Measurements from ENCODE around the gene DYNLL2. TPM values are rescaled to one million over a fixed set of nuclear protein-coding genes. Genes with fewer than 3 reads are reported as not detected.

Gene DYNLL2
- total RNA-seq, 2 experiments from 2014 or later: 19.1 to 19.4 TPM

DNA sequence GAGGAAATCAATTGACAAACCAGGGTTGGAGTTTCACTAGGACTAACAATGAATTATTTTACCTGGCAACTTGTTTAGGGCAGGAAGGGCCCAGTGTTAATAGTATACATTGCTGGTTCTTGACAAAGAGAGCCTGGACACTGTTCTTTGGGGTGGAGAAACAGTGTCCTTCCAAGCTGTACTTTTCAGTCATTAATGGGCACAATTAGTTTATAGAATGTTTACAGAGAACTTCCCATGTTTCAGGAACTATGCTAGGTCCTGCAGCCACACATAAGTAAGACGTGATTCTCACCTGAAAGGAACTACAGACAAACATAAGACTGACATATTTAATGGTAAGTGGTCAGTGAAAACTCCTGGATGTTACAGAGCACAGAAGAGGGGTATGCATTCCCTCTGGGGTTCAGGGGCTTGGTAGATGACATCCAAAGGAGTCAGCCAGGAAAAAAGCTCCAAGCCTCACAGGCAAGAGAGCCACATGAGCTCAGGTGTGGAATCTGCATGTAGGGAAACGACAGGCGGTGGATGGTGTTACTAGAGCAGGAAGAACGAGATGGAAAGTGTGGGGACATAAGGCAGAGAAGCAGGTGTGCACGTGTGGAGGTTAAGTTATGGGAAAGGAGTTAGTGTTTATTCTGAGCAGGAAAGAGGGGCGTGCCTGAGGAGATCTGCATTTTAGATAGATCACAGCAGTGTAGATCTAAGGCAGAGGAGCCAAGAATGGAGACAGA, 3.8 kb upstream of the DYNLL2 start:
- Mint-ChIP-seq H3K27me3 (ENCODE audit: low read depth) (no peaks in the 10 kb centered on the region), H3K27ac (no peak overlapping the region), H3K4me1 (ENCODE audit: low read depth) (peaks cover 4% of the 10 kb centered on the region), H3K9me3 (no peaks in the 10 kb centered on the region), H3K36me3 (ENCODE audit: low read depth) (no peaks in the 10 kb centered on the region), H3K4me3 (no peak overlapping the region)
- CTCF ChIA-PET: no interaction called here
- intact Hi-C loops (cut with micrococcal nuclease): loop anchor here (5.0 kb wide), 2 partner anchors 78 to 263 kb away; no protein-coding TSS in a partner anchor
- no peak for DNase-seq

- intact Hi-C loops (cut with micrococcal nuclease): loop anchor here (2.0 to 5.0 kb wide), 4 partner anchors 76 to 997 kb away; partner anchors contain the start of genes AKAP1 and MKS1
- no peaks in the 10 kb centered on the region for H3K27me3 Mint-ChIP-seq (ENCODE audit: low read depth)
- no peak for DNase-seq
- peaks cover 4% of the 10 kb centered on the region for H3K36me3 Mint-ChIP-seq (ENCODE audit: low read depth)
- peaks cover 26% of the 10 kb centered on the region for H3K4me1 Mint-ChIP-seq (ENCODE audit: low read depth)
- no peak overlapping the region for H3K27ac Mint-ChIP-seq
- H3K4me3 Mint-ChIP-seq: no peak overlapping the region
- CTCF ChIA-PET: interaction anchor here (1.2 kb wide), 1 partner anchor 82 kb away, joined by 4 read pairs; no protein-coding TSS in a partner anchor
- no peaks in the 10 kb centered on the region for H3K9me3 Mint-ChIP-seq
These were observed 1.4 kb upstream of the DYNLL2 start for GRCh38 chr17:58081646-58082340.

GRCh38 chr17:58082341-58082869, 814 bp upstream of the DYNLL2 start:
- CTCF ChIA-PET: interaction anchor here (1.2 kb wide), 1 partner anchor 83 kb away, joined by 4 read pairs; no protein-coding TSS in a partner anchor
- peak overlapping the region; percentile 13 for H3K4me3 Mint-ChIP-seq
- intact Hi-C loops (cut with micrococcal nuclease): loop anchor here (2.0 to 5.0 kb wide), 4 partner anchors 75 to 998 kb away; partner anchors contain the start of genes AKAP1 and MKS1
- H3K4me1 Mint-ChIP-seq (ENCODE audit: low read depth): peaks cover 32% of the 10 kb centered on the region
- H3K9me3 Mint-ChIP-seq: no peaks in the 10 kb centered on the region
- no peak for DNase-seq
- no peaks in the 10 kb centered on the region for H3K27me3 Mint-ChIP-seq (ENCODE audit: low read depth)
- H3K36me3 Mint-ChIP-seq (ENCODE audit: low read depth): peaks cover 7% of the 10 kb centered on the region
- peak overlapping the region; percentile 55 for H3K27ac Mint-ChIP-seq

DNA sequence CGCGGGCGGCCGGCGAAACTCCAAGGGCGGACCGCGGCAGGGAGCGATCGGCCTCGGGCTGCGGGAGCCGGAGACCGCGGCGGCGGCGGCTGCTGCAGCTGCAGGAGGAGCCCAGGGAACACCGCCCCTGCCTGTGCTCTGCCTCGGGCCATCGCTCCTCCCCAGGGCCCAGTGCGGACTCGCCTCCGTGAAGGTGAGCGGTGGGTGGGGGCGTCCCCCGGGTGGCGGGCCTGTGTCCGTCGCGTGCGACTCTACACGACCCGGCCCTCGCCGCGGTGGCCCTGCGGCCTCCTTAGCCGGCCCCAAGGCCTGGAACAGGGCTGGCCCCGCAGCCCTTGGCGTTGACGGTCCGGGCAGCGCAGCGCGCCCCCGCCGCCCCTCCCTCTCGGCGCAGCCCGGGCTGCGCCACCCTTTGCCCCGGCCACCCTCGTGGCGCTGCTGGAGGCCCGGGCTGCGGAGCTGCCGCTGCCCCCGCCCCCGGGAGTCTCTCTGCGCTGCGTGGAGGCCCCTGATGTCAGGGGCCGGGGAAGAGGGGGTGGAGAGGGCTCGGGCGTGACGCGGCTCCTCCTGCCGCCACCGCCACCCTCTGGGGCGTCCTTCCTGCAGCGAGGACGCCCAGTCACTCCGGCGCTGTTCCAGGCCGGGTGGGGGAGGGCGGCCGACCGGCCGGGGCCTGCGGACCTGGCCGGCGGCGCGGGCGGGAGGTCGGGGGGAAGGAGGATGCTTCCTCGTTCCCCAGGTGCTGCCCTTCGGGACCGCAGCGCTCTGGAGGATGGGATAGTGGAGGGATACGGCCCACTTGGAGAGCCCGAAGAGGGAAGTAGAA, 485 bp downstream of the DYNLL2 start:
- peak overlapping the region; percentile 69 for H3K27ac Mint-ChIP-seq
- peaks cover 43% of the 10 kb centered on the region for H3K4me1 Mint-ChIP-seq (ENCODE audit: low read depth)
- CTCF ChIA-PET: interaction anchor here (1.5 kb wide), 1 partner anchor 78 kb away, joined by 3 read pairs; no protein-coding TSS in a partner anchor
- peak; percentile 69 for DNase-seq
- intact Hi-C loops (cut with micrococcal nuclease): loop anchor here (1.0 to 5.0 kb wide), 8 partner anchors 30 to 999 kb away; partner anchors contain the start of genes AKAP1, MKS1, MRPS23 and SRSF1
- peaks cover 11% of the 10 kb centered on the region for H3K36me3 Mint-ChIP-seq (ENCODE audit: low read depth)
- no peaks in the 10 kb centered on the region for H3K27me3 Mint-ChIP-seq (ENCODE audit: low read depth)
- H3K4me3 Mint-ChIP-seq: peak overlapping the region; percentile 77
- no peaks in the 10 kb centered on the region for H3K9me3 Mint-ChIP-seq

DNA sequence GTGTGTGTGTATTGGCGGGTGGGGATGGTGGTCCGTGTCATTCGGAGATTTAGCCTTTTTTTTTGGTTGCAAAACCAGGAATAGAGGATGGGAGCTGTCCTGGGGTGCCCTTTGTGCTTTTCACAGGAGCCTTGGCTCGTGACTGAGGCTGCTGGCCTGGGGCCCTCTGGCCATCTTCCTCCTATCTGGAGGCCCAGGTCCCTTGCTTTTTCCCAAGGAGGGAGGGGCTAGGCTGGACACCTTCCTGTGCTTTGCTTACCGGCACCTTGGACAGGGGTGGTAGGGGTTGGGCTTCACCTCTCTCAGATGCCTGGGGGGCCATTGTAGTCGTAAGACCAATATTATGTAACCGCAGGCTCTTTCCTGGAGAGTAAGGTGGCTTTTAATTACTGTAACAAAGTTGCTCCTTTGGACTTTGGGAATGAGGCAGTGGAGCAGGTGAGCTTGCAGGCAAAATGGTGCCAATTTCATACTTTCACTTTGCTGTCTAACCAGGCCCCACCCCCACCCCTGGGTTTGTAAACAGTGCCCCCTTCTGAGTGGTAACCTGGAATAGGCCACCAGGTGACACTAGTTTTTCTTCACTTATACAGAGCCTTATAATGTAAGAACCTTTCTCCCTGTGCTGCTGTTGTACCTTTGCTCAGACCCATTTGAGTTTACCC, 1.2 kb downstream of the DYNLL2 start:
- intact Hi-C loops (cut with micrococcal nuclease): loop anchor here (1.0 to 5.0 kb wide), 4 partner anchors 29 to 258 kb away; no protein-coding TSS in a partner anchor
- Mint-ChIP-seq H3K27ac (peak overlapping the region; percentile 69), H3K4me1 (ENCODE audit: low read depth) (peaks cover 47% of the 10 kb centered on the region), H3K9me3 (no peaks in the 10 kb centered on the region), H3K27me3 (ENCODE audit: low read depth) (no peaks in the 10 kb centered on the region), H3K4me3 (peak overlapping the region; percentile 77), H3K36me3 (ENCODE audit: low read depth) (peaks cover 17% of the 10 kb centered on the region)
- peak; percentile 78 for DNase-seq
- CTCF ChIA-PET: interaction anchor here (1.5 kb wide), 1 partner anchor 78 kb away, joined by 3 read pairs; no protein-coding TSS in a partner anchor

DNA sequence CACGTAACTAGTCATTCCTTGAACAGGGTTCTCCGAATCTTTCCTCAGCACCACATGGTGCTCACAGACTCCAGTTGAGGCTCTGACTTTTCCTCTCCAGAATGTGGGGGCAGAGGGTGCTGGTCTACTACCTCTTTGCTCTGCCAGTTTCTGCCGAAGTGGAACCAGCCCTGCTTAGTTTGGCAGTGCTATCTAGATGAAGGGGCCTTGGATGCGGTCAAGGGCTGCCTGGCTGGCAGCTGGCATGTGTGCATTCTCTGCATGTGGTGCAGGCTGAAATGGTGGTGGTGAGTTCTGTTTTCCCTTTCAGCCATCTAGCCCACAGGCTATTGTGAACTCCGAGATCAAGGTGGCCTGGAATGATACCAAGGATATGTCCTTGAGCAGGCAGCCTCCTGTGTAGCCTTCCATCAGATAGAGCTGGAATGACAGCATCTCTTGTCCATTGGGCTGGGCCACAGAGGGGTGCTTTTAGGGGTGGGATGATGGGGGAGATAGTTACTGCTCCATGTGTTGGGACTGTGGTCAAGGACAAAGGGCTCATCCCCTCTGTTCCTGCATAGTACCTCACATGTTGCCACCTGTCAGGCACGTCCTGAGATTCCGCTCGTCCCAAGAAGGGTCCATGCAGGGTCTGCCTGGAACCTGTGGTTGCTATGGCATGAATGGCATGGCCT, 2.0 kb downstream of the DYNLL2 start:
- no peak for DNase-seq
- intact Hi-C loops (cut with micrococcal nuclease): no loop called here
- Mint-ChIP-seq H3K4me1 (ENCODE audit: low read depth) (peaks cover 52% of the 10 kb centered on the region), H3K27me3 (ENCODE audit: low read depth) (no peaks in the 10 kb centered on the region), H3K4me3 (peak overlapping the region; percentile 77), H3K36me3 (ENCODE audit: low read depth) (peaks cover 24% of the 10 kb centered on the region), H3K9me3 (no peaks in the 10 kb centered on the region), H3K27ac (peak overlapping the region; percentile 43)
- CTCF ChIA-PET: no interaction called here

- no peak overlapping the region for H3K4me3 Mint-ChIP-seq
- H3K9me3 Mint-ChIP-seq: no peaks in the 10 kb centered on the region
- no peaks in the 10 kb centered on the region for H3K27me3 Mint-ChIP-seq (ENCODE audit: low read depth)
- no peak for DNase-seq
- H3K27ac Mint-ChIP-seq: peak overlapping the region; percentile 10
- H3K36me3 Mint-ChIP-seq (ENCODE audit: low read depth): peaks cover 26% of the 10 kb centered on the region
- H3K4me1 Mint-ChIP-seq (ENCODE audit: low read depth): peaks cover 52% of the 10 kb centered on the region
- CTCF ChIA-PET: interaction anchor here (0.6 to 1.8 kb wide), 4 partner anchors 27 to 1423 kb away, joined by 3 to 5 read pairs (median 4); no protein-coding TSS in a partner anchor
- intact Hi-C loops (cut with micrococcal nuclease): no loop called here
These were observed 3.7 kb downstream of the DYNLL2 start for GRCh38 chr17:58086953-58087352.

DNA sequence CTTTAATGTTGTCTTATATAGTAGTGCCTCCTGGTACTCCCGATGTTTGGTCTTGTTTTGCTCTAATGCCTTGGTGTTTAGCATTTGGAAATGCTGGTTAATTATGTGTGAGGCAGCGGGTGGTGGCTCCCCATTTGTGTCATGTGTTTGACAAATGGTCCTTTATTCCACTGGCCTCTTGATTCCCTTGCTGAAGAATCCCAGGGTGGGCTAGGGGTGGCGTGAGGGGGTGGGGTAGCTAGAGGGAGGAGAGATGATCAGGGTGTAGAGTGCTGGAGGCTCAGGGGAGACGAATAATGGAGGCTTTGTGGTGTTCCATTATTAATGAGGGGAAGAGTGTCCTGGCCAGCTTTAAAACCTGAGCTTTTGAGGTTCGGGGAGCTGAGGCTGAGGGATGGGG, 5.4 kb downstream of the DYNLL2 start:
- no peak overlapping the region for H3K4me3 Mint-ChIP-seq
- peak overlapping the region; percentile 32 for H3K27ac Mint-ChIP-seq
- H3K36me3 Mint-ChIP-seq (ENCODE audit: low read depth): peaks cover 30% of the 10 kb centered on the region
- DNase-seq: no peak
- intact Hi-C loops (cut with micrococcal nuclease): no loop called here
- no peaks in the 10 kb centered on the region for H3K27me3 Mint-ChIP-seq (ENCODE audit: low read depth)
- CTCF ChIA-PET: interaction anchor here (1.1 kb wide), 1 partner anchor 24 kb away, joined by 3 read pairs; no protein-coding TSS in a partner anchor
- peaks cover 48% of the 10 kb centered on the region for H3K4me1 Mint-ChIP-seq (ENCODE audit: low read depth)
- H3K9me3 Mint-ChIP-seq: no peaks in the 10 kb centered on the region

GRCh38 chr17:58089111-58089510, 5.9 kb downstream of the DYNLL2 start:
- Mint-ChIP-seq H3K4me3 (no peak overlapping the region), H3K27ac (no peak overlapping the region), H3K27me3 (ENCODE audit: low read depth) (no peaks in the 10 kb centered on the region), H3K9me3 (no peaks in the 10 kb centered on the region), H3K36me3 (ENCODE audit: low read depth) (peaks cover 32% of the 10 kb centered on the region), H3K4me1 (ENCODE audit: low read depth) (peaks cover 48% of the 10 kb centered on the region)
- DNase-seq: no peak
- CTCF ChIA-PET: no interaction called here
- intact Hi-C loops (cut with micrococcal nuclease): no loop called here

DNA sequence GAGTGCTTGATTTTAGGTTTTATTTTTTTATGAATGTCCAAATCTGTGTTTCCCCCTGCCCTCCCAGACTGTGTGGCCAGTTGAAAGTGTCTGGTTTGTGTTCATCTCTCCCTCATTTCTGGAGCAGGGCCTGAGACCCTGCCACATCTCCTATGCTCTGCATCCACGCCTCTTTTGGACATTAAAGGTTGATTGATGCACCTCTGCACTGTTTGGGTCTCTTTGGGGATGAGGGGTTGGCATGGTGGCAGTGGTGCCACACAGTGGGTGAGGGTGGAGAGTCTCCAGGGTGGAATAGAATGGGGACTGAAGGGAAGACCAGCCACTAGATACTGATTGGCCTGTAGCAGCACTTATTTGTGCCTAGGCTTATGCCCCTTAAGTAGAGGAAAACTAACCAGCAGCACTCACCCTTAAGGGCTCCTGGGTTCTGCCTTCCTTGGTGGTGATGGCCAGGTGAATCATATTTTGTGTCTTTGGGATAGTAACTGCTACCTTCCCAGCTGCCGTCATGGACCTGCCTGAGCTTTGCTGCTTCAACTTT, 7.9 kb downstream of the DYNLL2 start:
- Mint-ChIP-seq H3K27ac (no peak overlapping the region), H3K9me3 (no peaks in the 10 kb centered on the region), H3K4me1 (ENCODE audit: low read depth) (peaks cover 33% of the 10 kb centered on the region), H3K4me3 (no peak overlapping the region), H3K36me3 (ENCODE audit: low read depth) (peaks cover 29% of the 10 kb centered on the region), H3K27me3 (ENCODE audit: low read depth) (no peaks in the 10 kb centered on the region)
- intact Hi-C loops (cut with micrococcal nuclease): no loop called here
- DNase-seq: no peak
- CTCF ChIA-PET: interaction anchor here (0.6 to 1.1 kb wide), 4 partner anchors 21 to 246 kb away, joined by 3 to 6 read pairs (median 4); no protein-coding TSS in a partner anchor
